Neuronal stem cell (in vitro differentiated cells): ENCODE measurements around the gene ADGRA1.

ENCODE experiments used
- DNase-seq: peaks from one replicate; pipeline ENCODE4 v3.0.0-alpha.2; 2013; ENCODE audit warnings: low spot score
- H2AFZ ChIP-seq: one replicate; pipeline ENCODE4 v1.6.1; 2013; ENCODE audit warnings: mild to moderate bottlenecking, low read length, inconsistent platforms
- H2AK5ac ChIP-seq: 2 replicates; pipeline ENCODE4 v1.6.1; 2013; ENCODE audit warnings: low read depth, mild to moderate bottlenecking, inconsistent platforms, low read length, moderate library complexity, mixed read lengths
- H2BK120ac ChIP-seq: 2 replicates; pipeline ENCODE4 v1.6.1; 2013; ENCODE audit warnings: low read depth, mild to moderate bottlenecking, inconsistent platforms, low read length, moderate library complexity, mixed read lengths
- H2BK12ac ChIP-seq: one replicate; pipeline ENCODE4 v1.6.1; 2013; ENCODE audit warnings: low read length, inconsistent platforms
- H2BK15ac ChIP-seq: 2 replicates; pipeline ENCODE4 v1.6.1; 2013; ENCODE audit warnings: mild to moderate bottlenecking, low read length, inconsistent platforms, mixed read lengths
- H2BK5ac ChIP-seq: one replicate; pipeline ENCODE4 v1.6.1; 2013; ENCODE audit warnings: inconsistent platforms, mild to moderate bottlenecking, low read length, moderate library complexity
- H3K14ac ChIP-seq: one replicate; pipeline ENCODE4 v1.6.1; 2013; ENCODE audit warnings: low read length, inconsistent platforms
- H3K18ac ChIP-seq: 2 replicates; pipeline ENCODE4 v1.6.1; 2013; ENCODE audit warnings: low read length, inconsistent platforms
- H3K23ac ChIP-seq: 2 replicates; pipeline ENCODE4 v1.6.1; 2013; ENCODE audit warnings: low read depth, mild to moderate bottlenecking, mixed read lengths, low read length, inconsistent platforms; ENCODE audit not compliant: poor library complexity
- H3K27ac ChIP-seq: replicated peaks from 3 replicates; pipeline ENCODE4 v1.5.1; 2013; ENCODE audit warnings: low read length, inconsistent platforms
- H3K27me3 ChIP-seq, 3 experiments: 2 replicates each; pipeline ENCODE4 v1.6.1; 2013; ENCODE audit warnings: low read length in 3 of 3, mild to moderate bottlenecking in 2 of 3, inconsistent platforms in 1 of 3, low read depth in 1 of 3, mixed read lengths in 1 of 3, moderate library complexity in 1 of 3; ENCODE audit not compliant: control insufficient read depth in 3 of 3, insufficient read depth in 3 of 3
- H3K36me3 ChIP-seq, 2 donors: replicated peaks in 1 of 2; 2 replicates each; pipeline ENCODE4 v1.6.1; 2013; ENCODE audit warnings: low read length in 2 of 2; ENCODE audit not compliant: control insufficient read depth in 2 of 2, insufficient read depth in 2 of 2
- H3K4ac ChIP-seq: 2 replicates; pipeline ENCODE4 v1.6.1; 2013; ENCODE audit warnings: inconsistent platforms, mild to moderate bottlenecking, low read length, moderate library complexity
- H3K4me1 ChIP-seq, 2 donors: 1 replicate in 1 of 2; 2 replicates in 1 of 2; pipeline ENCODE4 v1.6.1; 2013; ENCODE audit warnings: low read length in 2 of 2, low read depth in 1 of 2; ENCODE audit not compliant: control insufficient read depth in 2 of 2, insufficient read depth in 1 of 2
- H3K4me2 ChIP-seq: one replicate; pipeline ENCODE4 v1.6.1; 2013; ENCODE audit warnings: mild to moderate bottlenecking, low read length, inconsistent platforms; ENCODE audit not compliant: insufficient read depth, poor library complexity, severe bottlenecking
- H3K4me3 ChIP-seq, 2 donors: 2 replicates each; pipeline ENCODE4 v1.5.1; 2013; ENCODE audit warnings: low read length in 2 of 2, mild to moderate bottlenecking in 2 of 2, inconsistent platforms in 1 of 2, moderate library complexity in 1 of 2
- H3K79me1 ChIP-seq: one replicate; pipeline ENCODE4 v1.6.1; 2013; ENCODE audit warnings: low read depth, mild to moderate bottlenecking, inconsistent platforms, low read length, moderate library complexity
- H3K9ac ChIP-seq: one replicate; pipeline ENCODE4 v1.6.1; 2013; ENCODE audit warnings: mild to moderate bottlenecking, low read depth, low read length, inconsistent platforms; ENCODE audit not compliant: poor library complexity
- H3K9me3 ChIP-seq, 2 donors: replicated peaks in 1 of 2; 2 replicates each; pipeline versions ENCODE3 to v1.6.1; 2013; ENCODE audit warnings: low read length in 2 of 2, mild to moderate bottlenecking in 2 of 2, inconsistent platforms in 1 of 2, low read depth in 1 of 2, mixed read lengths in 1 of 2, moderate library complexity in 1 of 2; ENCODE audit not compliant: control insufficient read depth in 2 of 2, insufficient read depth in 1 of 2
- H4K8ac ChIP-seq: one replicate; pipeline ENCODE4 v1.6.1; 2013; ENCODE audit warnings: low read depth, mild to moderate bottlenecking, inconsistent platforms, low read length, moderate library complexity
- H4K91ac ChIP-seq: one replicate; pipeline ENCODE4 v1.6.1; 2013; ENCODE audit warnings: low read length, low read depth, mild to moderate bottlenecking, inconsistent platforms; ENCODE audit not compliant: poor library complexity
- WGBS, 2 donors: extraction: QIAGEN DNeasy Blood & Tissue Kit; methylation state at CpG; one replicate each; pipeline ENCODE4 v1.1.7; 2013; ENCODE audit warnings: missing lambda C conversion rate in 2 of 2, mixed read lengths in 1 of 2; ENCODE audit not compliant: insufficient read length in 2 of 2, insufficient replicate concordance in 1 of 2; ENCODE audit errors: extremely low coverage in 2 of 2; 5-methylcytosine and 5-hydroxymethylcytosine counted together

The ADGRA1 gene

DNA sequence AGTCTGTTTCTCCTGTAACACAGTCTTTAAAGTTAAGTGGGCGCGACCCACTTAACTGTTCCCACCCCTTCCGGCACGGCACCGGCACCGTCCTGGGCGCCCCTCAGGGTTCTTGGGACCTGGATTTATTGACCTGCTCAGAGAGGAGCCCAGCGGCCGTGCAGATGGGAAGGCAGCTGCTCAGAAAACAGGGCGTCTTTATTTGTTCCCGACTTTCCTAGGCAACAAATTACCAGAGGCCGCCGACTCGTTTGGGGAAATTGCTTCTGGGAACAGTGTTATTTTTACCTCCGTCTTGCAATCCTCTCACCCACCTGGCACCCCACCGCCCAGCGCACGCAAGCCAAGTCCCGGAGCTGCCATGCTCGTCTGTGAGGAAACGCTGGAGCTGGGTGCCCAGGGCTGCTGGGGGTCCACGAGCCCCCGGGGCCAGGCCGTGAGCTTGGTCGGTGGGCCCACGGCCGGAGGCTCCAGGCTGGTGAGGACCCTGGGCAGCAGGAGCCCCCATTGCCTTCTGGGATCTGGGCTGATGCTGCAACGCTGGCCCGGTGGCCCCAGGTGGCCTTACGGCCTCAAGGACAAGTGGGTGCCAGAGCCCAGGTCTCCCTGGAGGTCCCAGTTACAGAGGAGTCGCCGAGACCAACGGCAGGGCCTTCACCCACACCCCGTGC is 14.9 kb upstream of the ADGRA1 start:
- H2AK5ac ChIP-seq = peak overlapping the region; percentile 58
- H3K9me3 ChIP-seq = peaks cover 0 to 2% of the 10 kb centered on the region in 2 donors
- H3K79me1 ChIP-seq = no peaks in the 10 kb centered on the region
- H2BK15ac ChIP-seq = peak overlapping the region; percentile 83
- no peak overlapping the region for H3K4ac ChIP-seq
- no peak overlapping the region for H3K14ac ChIP-seq
- H3K4me3 ChIP-seq = no peak overlapping the region
- H2AFZ ChIP-seq = no peak overlapping the region
- H3K18ac ChIP-seq = peak overlapping the region; percentile 65
- WGBS, 2 donors = no CpG with 5 or more reads among the region's 34 CpGs
- DNase-seq = no peak
- H2BK120ac ChIP-seq = no peak overlapping the region
- no peaks in the 10 kb centered on the region for H3K36me3 ChIP-seq
- H3K23ac ChIP-seq = no peak overlapping the region
- no peak overlapping the region for H4K8ac ChIP-seq
- no peaks in the 10 kb centered on the region for H3K4me1 ChIP-seq
- H3K9ac ChIP-seq = no peak overlapping the region
- H4K91ac ChIP-seq = no peak overlapping the region
- H2BK5ac ChIP-seq = no peak overlapping the region
- H3K27ac ChIP-seq = no peak overlapping the region
- peaks cover 0 to 7% (median 2%) of the 10 kb centered on the region in 3 experiments for H3K27me3 ChIP-seq
- H2BK12ac ChIP-seq = no peak overlapping the region
- H3K4me2 ChIP-seq = no peak overlapping the region

DNA sequence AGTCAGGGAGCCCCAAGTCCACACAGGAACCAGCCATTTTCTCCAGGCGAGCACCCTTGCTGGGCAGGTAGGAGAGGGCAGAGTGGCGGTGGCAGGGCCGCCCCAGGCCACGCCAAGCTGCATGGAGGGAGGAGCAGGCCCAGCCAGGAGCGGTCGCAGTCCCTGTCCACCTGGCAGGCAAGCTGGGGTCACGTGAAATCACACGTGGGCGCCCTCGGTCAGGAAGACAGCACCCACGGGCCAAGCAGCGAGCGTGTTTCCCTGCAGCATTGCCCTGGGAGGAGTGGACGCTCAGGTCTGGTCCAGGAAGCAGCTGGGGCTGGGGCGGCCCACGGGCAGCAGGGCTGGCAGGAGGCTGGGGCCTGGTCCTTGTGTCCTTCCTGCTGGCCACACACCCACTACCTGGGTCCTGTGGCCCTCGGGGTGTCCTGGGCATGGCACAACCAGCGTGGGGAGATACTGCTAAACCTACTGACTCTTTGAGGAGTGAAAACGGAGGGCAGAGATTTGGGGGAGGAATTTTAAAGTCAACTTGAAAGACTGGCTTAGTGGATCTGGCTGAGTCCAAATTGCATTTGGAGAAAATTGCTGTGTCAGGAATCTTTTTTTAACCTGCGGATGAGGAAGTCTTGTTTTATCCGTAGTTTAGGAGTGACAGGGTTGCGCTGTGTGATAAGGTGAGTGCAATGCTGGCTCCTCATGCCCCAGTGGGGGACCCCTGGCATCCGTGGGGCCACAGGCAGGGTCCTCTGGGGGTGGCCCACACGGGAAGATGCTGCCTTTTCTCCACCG is 12.2 kb upstream of the ADGRA1 start:
- no CpG with 5 or more reads among the region's 25 CpGs for WGBS, 2 donors
- H3K9ac ChIP-seq = no peak overlapping the region
- no peak overlapping the region for H2BK120ac ChIP-seq
- no peak overlapping the region for H3K4me2 ChIP-seq
- DNase-seq = no peak
- H4K91ac ChIP-seq = no peak overlapping the region
- peak overlapping the region; percentile 89 for H3K23ac ChIP-seq
- peaks cover 2% of the 10 kb centered on the region for H3K79me1 ChIP-seq
- peak overlapping the region; percentile 71 for H3K14ac ChIP-seq
- peaks cover 0 to 2% of the 10 kb centered on the region in 2 donors for H3K9me3 ChIP-seq
- peak overlapping the region; percentile 65 for H4K8ac ChIP-seq
- H2BK5ac ChIP-seq = peak overlapping the region; percentile 66
- no peak overlapping the region for H2AFZ ChIP-seq
- no peak overlapping the region for H2BK15ac ChIP-seq
- no peak overlapping the region for H3K27ac ChIP-seq
- H2BK12ac ChIP-seq = peak overlapping the region; percentile 58
- no peak overlapping the region for H3K4ac ChIP-seq
- peak overlapping the region in 1 of 2 donors; percentile 66 for H3K4me3 ChIP-seq
- H3K36me3 ChIP-seq = no peaks in the 10 kb centered on the region
- peak overlapping the region; percentile 85 for H3K18ac ChIP-seq
- peak overlapping the region; percentile 81 for H2AK5ac ChIP-seq
- no peaks in the 10 kb centered on the region for H3K4me1 ChIP-seq
- H3K27me3 ChIP-seq = peaks cover 0 to 7% (median 2%) of the 10 kb centered on the region in 3 experiments

DNA sequence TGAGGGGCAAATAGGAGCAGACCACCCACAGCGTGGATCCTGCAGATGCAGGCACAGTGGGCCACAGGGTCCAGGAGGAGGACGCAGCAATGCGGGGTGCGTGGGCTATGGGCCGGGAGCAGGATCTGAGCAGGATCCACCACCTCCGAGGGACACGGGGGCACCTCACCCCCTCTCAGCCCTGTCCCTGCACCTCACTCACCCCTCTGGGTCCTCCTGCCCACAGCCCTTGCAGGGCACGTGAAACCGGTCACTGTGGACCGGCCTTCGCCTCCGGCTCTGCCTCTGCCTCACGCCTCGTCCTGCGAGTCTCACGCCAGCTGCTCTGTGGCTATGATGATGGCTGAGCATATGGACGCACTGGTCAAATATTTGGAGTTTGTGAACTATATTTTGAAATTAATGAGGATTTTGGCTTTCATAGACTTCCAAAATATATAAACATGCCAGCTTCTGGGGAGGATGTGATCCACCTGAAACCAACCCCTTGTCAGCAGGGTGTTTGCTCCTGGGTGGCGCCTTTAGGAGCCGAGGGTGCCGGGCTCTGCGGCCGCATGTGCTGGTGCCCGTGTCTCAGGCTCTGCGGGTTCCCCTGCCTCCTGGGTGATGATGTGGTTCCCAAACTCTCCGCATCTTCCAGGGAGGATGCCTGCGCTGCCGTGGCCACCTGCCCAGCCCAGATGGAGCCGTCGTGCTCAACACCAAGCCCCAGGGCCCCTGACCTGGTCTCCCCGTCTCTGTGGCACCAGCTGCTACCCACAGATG is 11.3 kb upstream of the ADGRA1 start:
- H3K4me1 ChIP-seq = no peaks in the 10 kb centered on the region
- H2AK5ac ChIP-seq = peak overlapping the region; percentile 81
- peaks cover 0 to 2% of the 10 kb centered on the region in 2 donors for H3K9me3 ChIP-seq
- no peak overlapping the region for H4K8ac ChIP-seq
- peaks cover 0 to 7% (median 2%) of the 10 kb centered on the region in 3 experiments for H3K27me3 ChIP-seq
- no peak overlapping the region for H3K27ac ChIP-seq
- no peak overlapping the region for H2BK15ac ChIP-seq
- H2AFZ ChIP-seq = no peak overlapping the region
- H3K36me3 ChIP-seq = no peaks in the 10 kb centered on the region
- peak overlapping the region in 1 of 2 donors; percentile 67 for H3K4me3 ChIP-seq
- no peak for DNase-seq
- no peak overlapping the region for H3K4me2 ChIP-seq
- H3K79me1 ChIP-seq = peaks cover 2% of the 10 kb centered on the region
- H3K23ac ChIP-seq = peak overlapping the region; percentile 55
- H2BK5ac ChIP-seq = peak overlapping the region; percentile 66
- peak overlapping the region; percentile 85 for H3K18ac ChIP-seq
- no peak overlapping the region for H3K4ac ChIP-seq
- H2BK120ac ChIP-seq = no peak overlapping the region
- H2BK12ac ChIP-seq = peak overlapping the region; percentile 58
- H4K91ac ChIP-seq = no peak overlapping the region
- peak overlapping the region; percentile 56 for H3K14ac ChIP-seq
- no peak overlapping the region for H3K9ac ChIP-seq
- WGBS, 2 donors = no CpG with 5 or more reads among the region's 30 CpGs
